ENCODE measurements around the gene MAMSTR. TPM values are rescaled to one million over a fixed set of nuclear protein-coding genes. Genes with fewer than 3 reads are reported as not detected.
"Not testable (repeated sequence)": the region's sequence is repeated elsewhere in the genome, so short reads cannot be mapped to it uniquely, and the experiment has no call there.

MAMSTR gene
- total RNA-seq, 4 donors from 2014 or later: 0.36 to 3.0 (median 1.0) TPM

DNA sequence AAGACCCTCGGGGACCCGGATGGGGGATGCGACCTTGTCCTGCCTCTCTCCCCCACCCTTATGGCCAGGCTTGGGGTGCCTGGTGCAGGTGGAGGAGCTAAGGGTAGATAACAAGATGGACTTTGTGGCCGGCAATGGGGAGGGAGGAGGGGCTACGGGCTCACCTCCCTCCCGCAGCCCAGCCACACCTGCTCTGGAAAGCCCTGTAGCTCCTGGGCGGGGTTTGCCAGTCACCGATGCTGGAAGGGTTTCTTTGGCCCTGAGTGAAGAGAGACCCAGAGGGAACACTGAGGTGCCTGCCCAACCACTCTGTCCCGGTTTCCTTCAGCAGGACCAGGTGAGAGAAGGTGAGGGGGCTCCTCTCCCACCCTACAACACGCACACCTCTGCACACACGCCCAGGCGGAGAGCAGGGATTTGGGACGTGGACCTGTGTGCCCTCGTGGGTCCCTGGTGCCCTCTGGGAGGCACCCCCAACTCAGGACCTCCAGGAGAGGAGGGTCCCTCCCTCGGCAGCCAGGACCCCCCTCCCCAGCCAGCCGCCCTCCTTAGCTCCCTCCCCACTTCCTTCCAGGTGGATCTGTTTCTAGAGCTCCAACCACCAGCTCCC, 23.7 kb downstream of the MAMSTR start, which contains the start of gene FUT2:
Gene FUT2, plus strand, starts transcription at position 229 of the 610 bp plus-strand sequence. CDS start 6,986 bp downstream, outside the sequence.
- DNase-seq (ENCODE audit: low spot score): no peak
- peak; percentile 13 for ATAC-seq (ENCODE audit: low FRiP score)
- TF ChIP-seq, protein P1, sequence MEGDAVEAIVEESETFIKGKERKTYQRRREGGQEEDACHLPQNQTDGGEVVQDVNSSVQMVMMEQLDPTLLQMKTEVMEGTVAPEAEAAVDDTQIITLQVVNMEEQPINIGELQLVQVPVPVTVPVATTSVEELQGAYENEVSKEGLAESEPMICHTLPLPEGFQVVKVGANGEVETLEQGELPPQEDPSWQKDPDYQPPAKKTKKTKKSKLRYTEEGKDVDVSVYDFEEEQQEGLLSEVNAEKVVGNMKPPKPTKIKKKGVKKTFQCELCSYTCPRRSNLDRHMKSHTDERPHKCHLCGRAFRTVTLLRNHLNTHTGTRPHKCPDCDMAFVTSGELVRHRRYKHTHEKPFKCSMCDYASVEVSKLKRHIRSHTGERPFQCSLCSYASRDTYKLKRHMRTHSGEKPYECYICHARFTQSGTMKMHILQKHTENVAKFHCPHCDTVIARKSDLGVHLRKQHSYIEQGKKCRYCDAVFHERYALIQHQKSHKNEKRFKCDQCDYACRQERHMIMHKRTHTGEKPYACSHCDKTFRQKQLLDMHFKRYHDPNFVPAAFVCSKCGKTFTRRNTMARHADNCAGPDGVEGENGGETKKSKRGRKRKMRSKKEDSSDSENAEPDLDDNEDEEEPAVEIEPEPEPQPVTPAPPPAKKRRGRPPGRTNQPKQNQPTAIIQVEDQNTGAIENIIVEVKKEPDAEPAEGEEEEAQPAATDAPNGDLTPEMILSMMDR (IDR thresholded peaks at IDR 0.05): no peak

DNA sequence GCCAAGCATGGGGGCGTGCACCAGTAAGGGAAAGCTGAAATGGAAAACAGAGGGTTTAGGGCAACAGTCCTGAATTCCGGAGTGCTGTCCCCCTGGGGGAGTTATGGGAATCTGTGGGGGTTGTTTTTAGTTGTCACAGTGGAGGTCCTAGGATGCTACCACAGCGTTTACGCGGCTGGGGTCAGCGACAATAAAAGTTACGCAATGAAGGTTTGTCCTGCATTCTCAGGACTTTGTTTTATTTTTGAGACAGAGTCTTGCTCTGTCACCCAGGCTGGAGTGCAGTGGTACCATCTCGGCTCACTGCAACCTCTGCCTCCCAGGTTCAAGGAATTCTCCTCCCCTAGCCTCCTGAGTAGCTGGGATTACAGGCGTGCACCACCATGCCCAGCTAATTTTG, 25.9 kb downstream of the MAMSTR start:
- not testable (repeated sequence) for ATAC-seq (ENCODE audit: low FRiP score); DNase-seq (ENCODE audit: low spot score)

DNA sequence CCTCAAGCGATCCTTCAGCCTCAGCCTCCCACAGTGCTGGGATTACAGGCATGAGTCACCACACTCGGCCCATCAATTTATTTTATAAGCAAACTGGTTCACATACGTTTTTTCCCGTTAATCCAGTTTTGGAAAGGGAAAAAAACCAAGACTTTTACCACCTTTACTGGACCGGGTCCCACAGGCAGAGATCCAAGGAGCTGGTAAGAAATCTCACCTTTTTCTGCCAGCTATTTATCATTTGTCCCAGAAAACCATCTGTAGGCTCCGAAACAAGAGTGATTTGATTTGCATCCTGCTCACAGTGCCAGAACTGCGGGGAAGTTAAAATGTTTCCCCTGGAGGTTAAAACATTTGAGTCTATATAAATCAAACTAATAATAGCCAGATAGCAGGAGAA, 30.1 kb downstream of the MAMSTR start:
- peak; percentile 16 for ATAC-seq (ENCODE audit: low FRiP score)
- TF ChIP-seq, protein P1 (IDR thresholded peaks at IDR 0.05): no peak
- no peak for DNase-seq (ENCODE audit: low spot score)

DNA sequence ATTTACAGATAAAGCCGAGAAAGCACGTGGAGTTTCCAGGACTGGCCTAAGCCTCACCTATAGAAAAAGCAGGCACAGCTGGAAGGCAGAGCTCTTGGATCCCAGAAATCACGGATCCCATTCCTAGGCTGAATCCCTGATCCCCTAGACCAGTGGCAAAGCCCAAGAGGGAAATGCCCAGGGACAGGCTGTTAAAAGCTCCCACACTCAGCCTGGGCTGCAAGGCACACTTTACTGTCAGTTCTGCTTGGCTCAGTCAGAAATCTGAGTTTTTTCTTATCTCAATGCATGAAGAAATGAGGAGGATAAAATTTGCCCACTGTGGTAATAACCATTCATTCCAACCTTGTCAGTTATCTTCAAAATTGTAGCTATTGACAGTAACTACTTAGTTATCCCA, 31.7 kb downstream of the MAMSTR start:
- TF ChIP-seq, protein P1 (IDR thresholded peaks at IDR 0.05): no peak
- DNase-seq (ENCODE audit: low spot score) (no peak), ATAC-seq (ENCODE audit: low FRiP score) (no peak)

DNA sequence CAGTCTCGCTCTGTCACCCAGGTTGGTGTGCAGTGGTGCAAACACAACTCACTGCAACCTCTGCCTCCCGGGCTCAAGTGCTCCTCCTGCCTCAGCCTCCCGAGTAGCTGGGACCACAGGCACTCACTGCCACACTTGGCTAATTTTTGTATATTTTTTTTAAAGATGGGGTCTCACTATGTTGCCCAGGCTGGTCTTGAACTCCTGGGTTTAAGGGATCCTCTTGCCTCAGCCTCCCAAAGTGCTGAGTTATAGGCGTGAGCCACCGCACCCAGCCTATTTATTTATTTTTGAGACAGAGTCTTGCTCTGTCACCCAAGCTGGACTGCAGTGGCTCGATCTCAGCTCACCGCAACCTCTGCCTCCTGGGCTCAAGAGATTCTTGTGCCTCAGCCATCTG, 32.9 kb downstream of the MAMSTR start:
- not testable (repeated sequence) for DNase-seq (ENCODE audit: low spot score); ATAC-seq (ENCODE audit: low FRiP score)

DNA sequence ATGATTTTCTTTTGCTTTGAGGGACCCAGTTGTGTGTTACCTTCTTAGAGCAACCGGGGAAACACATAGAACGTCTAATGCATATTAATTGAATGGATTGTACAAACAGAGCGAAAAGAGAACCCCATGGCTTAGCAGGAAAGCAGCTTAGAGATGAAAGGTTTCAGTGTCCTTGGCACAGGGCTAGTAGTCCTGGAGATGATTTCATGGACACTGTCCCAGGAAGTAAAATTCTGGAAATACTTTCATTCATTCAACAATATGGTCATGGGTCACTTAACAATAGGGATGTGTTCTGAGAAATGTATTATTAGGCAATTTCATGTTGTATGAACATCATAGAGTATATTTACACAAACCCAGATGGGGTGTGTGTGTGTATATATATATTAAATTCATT, 33.4 kb downstream of the MAMSTR start:
- DNase-seq (ENCODE audit: low spot score): no peak
- no peak for ATAC-seq (ENCODE audit: low FRiP score)
- TF ChIP-seq, protein P1 (IDR thresholded peaks at IDR 0.05): no peak

DNA sequence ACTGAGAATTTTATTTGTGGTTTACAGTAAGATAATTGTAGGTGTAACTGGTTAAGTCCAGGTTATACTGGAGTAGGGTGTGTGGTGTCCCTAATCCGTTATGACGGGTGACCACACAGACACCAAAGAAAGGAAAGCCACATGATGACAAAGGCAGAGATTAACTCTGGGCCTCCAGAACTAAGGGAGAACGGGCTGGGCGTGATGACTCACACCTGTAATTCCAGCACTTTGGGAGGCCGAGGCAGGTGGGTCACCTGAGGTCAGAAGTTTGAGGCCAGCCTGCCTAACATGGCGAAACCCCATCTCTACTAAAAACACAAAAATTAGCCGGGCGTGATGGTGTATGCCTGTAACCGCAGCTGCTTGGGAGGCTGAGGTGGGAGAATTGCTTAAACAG, 33.9 kb downstream of the MAMSTR start:
- ATAC-seq (ENCODE audit: low FRiP score) (no peak), DNase-seq (ENCODE audit: low spot score) (no peak)
- TF ChIP-seq, protein P1 (IDR thresholded peaks at IDR 0.05): no peak

DNA sequence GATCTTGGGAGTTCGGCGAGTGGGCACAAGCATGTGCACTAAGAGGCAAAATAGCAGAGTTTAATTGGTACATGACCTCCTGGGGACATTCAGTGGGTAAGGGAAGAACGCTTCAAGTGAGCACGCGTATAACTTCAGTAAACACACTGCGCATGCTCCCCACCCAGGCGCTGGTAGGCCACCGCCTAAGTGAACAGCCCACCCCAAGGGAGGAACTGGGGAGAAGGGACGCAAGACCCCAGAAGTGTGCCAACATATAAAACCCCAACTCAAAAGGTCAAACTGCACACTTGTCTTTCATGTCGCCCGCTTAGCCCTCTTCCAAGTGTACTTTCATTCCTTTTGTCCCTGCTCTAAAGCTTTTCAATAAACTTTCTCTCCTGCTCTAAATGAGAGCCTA, 36.2 kb downstream of the MAMSTR start:
- ATAC-seq (ENCODE audit: low FRiP score): no peak
- TF ChIP-seq, protein P1 (IDR thresholded peaks at IDR 0.05): no peak
- DNase-seq (ENCODE audit: low spot score): no peak
